Erythroblast (primary cell): ENCODE results near the gene GALNT18.

Experiments used
- DNase-seq, 2 experiments: peaks; one replicate each; lab custom pipeline; 2025; lab: John Stamatoyannopoulos, UW
- GATA1 ChIP-seq: IDR thresholded peaks from 2 replicates; pipeline ENCODE4 v1.6.1; 2011; ENCODE audit warnings: low read depth, mild to moderate bottlenecking, control low read depth, low read length, moderate library complexity
- POLR2A ChIP-seq: IDR thresholded peaks from 2 replicates; pipeline ENCODE4 v1.6.1; 2011; ENCODE audit warnings: mild to moderate bottlenecking, low read length

The GALNT18 gene

DNA sequence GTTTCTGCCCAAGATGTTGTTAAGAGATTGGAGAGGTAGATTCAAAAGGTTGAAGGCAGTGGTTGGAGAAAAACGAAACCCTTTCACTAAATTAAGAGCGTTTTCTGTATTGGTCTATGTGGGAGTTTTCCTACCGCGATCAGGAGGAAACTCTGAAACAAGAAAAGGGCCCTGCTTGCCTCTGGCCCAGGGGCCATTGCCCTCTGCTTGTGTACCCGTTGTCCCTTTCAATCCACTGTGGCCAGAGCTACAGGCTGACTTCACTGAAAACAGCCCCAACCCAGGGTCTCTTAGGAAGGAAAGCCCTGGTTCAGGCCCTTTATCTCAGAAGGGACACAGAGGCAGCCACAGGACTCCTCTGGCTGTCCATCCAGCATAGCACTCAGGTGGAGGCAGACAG lies 367.8 kb downstream of the GALNT18 start:
- no peak for TF ChIP-seq GATA1
- no peak for TF ChIP-seq POLR2A
- DNase-seq, result no peak

DNA sequence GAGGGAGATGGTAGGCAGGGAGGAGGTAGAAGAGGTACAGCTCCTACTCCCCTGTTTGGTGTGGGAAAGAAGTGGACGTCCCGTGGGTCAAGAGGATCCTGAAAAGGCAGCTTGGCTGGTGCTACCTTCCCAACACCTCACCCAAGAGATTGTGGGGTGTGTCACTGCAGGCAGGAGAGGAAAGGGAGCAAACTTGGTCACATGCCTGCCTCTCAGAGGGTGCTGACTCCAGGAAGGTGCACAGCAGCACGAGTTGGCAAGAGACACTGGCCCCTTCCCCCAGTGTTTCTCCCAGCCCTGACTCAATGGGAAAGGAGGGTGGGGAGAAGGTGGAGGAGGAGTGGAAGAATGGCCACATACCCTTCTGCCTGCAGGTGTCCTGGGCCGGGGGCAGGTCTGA lies 368.3 kb downstream of the GALNT18 start:
- TF ChIP-seq GATA1, result no peak
- TF ChIP-seq POLR2A, result no peak
- DNase-seq, result no peak

DNA sequence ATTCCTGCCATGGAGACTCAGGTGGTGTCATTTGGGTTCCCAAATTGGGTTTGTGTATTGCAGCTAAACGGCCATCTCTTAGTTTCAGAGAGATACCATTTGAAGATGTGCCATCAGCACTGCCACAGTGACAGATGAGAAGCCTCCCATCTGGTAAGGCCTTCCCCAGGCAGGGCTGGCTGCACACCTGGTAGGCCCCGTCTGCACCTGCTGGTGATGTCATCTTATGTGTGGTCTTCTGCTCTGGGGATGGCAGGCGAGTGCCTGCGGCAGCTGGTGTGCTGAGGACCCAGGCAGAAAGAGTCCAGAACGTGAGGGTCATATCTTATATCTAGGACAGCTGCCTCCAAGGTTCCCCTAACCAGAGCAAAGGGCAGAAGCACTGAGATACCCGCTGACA lies 369.4 kb downstream of the GALNT18 start:
- TF ChIP-seq POLR2A (no peak), GATA1 (no peak)
- no peak for DNase-seq

DNA sequence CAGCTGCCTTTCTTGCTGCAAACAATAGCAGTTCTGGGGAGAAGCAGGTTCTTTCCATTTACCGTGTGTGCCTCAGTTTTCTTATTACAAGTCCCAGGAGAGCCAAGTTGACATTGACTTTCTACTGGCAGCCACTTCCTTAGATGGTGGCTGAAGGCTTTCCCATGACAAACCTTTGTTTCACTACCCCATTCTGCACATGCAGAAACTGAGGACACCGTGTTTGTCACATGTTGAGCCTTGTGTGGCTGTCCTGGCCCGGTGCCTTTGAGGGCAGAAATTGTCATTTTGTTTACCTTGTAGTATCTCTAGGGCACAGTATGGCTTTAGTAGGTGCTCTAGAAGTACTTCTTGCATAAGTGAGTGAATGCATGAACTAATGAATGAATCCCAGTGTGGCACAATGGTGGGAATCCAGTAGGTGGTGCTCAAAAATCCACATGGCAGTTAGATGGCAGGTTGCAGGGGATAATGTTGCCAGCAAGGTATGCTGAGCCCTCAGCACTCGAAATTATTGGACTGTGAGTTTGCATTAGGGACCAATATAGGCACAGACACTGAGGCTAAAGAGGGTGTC lies 370.3 kb downstream of the GALNT18 start:
- no peak for DNase-seq
- TF ChIP-seq GATA1 (no peak), POLR2A (no peak)

DNA sequence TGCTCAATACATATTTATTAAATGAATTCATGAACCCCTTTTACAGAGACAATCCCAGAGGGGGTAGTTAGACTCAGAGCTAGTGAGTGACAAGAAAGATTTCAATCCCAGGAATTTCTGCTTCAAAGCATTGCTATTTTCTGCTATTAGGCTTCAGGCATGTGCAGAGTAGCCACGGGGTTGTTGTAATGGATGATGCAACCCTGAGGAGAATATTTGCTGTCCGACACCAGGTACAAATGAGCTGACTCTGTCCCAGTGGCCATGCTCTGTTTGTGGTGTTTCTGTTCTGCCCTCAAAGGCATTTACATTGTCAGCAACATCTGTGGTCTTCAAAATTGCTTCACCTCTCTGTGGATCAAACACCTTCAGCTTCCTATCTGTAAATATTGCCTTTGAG lies 371.3 kb downstream of the GALNT18 start:
- TF ChIP-seq GATA1, result no peak
- no peak for DNase-seq

DNA sequence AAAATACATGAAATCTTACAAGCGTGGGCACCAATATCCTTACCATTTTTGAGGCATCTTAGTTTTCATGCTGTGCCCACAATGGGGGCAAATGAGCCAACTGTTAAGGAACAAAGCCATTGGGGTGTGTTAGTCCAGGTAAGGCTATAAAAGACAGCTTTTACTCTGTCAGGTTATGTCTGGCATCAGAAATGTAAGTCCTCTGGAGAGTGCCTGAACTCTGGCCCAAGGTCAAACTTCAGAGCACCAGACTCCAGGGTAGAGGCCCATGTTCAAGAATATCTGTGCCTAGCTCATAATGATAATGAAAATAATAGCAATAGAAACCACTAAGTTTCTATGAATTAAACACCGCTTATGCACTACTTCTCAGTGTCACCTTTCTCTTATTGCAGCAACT lies 374.2 kb downstream of the GALNT18 start:
- no peak for DNase-seq
- TF ChIP-seq POLR2A (no peak), GATA1 (no peak)

DNA sequence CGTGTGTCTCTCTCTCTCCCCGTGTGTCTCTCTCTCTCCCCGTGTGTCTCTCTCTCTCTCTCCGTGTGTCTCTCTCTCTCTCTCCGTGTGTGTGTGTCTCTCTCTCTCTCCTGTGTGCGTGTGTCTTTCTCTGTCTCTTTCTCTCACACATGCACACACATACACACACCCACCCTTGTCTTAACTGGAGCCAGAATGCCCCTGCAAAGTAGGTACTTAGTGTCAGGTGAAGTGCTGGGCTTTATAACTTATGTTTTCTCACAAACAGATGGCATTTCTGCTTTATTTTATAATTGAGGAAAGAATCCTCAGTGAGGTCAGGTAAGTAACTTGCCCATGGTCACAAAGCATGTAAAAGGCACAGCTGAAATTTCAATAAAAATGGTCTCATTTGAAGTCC lies 374.7 kb downstream of the GALNT18 start:
- peak; percentile 16 to 39 for DNase-seq
- no peak for TF ChIP-seq GATA1
- no peak for TF ChIP-seq POLR2A

DNA sequence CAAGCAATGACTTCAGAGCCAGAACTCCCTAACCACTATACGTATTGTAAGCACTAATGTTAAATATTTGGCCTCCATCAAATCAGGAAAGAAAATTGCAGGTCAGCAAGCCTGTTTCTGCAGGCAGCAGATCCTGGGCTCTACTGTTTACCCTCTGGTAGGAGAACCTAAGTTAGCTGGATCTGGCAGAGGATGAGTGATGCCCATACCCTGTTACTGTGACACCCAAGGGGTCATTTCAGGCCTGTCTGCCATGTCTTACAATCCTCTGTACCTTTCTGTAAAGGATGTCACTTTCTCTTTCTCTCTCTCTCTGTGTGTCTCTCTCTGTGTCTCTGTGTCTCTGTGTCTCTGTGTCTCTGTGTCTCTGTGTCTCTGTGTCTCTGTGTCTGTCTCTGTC lies 375.6 kb downstream of the GALNT18 start:
- TF ChIP-seq POLR2A (no peak), GATA1 (no peak)
- no peak for DNase-seq

DNA sequence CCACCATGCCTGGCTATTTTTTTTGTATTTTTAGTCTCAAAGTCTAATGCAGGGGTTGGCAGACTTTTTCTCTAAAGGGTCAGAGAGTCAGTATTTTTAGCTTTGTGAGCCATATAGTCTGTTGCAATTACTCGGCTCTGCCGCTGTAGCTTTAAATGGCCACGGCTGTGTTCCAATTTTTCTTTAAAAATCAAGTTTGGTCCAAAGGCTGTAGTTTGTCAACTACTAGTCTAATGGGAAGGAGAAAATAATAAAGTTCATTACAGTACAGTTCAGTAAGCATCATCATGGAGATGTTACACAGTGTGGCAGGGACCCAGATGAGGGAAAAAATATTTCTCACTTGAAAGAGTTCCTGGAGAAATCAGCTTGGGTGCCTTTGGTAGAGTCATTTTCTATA lies 376.4 kb downstream of the GALNT18 start:
- TF ChIP-seq GATA1 (no peak), POLR2A (no peak)
- DNase-seq, result no peak

DNA sequence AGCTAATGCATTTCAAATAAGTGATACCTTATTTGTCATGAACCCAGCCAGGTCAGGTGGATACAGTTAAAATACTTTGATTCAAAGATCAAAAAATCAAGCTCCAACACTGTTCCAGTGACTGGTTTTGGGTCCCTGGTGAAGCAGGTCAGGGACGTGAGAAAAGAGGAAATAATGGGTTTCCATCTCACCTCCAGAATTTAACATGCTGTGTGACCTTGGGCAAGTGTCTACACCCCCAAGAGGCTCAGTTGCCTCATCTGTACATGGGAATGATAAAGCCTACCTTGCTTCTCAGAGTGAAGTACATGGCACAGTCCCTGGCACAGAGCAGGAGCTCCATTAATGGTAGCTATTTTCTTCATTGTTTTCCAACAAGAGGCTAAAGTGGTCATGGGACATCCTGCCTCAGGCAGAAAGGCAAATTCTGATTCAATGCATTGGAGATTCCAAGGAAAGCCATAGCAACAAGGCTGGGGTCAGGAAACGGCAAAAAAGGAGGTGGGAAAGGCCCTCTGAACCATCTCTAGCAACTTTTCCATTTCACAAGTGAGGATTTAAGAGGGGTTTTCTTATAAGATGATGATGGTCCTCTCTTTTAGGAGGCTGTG lies 377.2 kb downstream of the GALNT18 start:
- TF ChIP-seq GATA1 (no peak), POLR2A (no peak)
- no peak for DNase-seq

DNA sequence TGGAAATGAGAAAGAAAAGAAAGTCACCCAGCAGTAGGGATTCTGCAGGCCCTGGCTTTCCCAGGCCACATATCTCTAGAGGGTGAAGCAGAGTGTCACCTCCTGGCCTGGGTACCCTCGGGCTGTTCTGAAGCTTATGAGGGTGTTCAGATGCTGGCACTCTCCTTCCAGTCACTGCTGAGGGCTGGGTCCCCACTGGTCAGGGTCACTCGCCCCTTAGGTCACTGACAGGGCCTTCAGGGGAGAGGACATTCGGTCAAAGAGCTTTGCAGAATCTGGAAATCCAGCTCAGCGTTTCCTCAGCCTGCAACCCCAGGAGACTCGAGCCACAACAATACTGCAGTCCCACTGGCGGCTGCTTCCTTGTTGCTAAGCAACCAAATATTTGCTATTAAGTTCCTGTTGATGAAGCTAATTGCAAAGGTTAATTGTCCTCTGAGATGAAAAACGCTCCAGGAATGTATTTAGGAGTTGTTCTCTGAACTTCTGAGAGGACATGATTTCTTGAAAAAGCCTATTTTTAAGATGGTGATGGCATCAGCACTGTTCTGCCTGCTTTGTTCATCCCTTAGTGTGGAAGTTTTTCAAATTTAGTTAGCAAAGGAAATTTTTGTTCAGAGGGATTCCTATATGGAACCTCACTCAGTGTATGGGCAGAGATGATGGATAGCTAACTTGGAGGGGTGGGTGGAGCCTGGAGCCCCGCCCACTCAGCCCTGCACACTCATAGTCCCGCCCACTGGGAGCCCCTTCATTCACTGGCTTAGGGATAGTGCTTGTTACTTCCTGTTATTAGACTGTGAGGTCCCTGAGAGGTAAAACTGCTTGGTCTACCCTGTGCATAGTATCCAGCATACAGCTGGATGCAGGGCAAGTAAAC lies 378.0 kb downstream of the GALNT18 start:
- no peak for TF ChIP-seq GATA1
- TF ChIP-seq POLR2A, result no peak
- peak in 1 of 2 experiments; percentile 22 for DNase-seq

DNA sequence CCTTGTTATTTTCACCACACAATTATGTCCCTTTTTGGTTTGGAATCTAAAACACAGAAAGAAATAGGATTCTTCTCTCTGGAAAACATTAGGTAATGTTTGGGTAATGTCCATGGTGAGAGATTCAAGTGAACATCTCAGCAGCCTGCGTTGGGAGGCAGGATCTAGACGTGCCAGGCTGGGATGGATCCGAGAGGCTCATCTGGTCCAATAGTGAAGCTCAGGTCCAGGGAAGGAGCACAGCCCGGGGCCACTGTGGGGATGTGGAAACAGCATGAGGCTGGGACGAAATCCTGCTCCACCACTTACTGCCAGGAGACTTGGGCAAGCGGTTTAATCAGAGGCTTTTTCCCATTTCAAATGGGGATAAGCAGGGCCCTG lies 378.6 kb downstream of the GALNT18 start:
- no peak for DNase-seq
- TF ChIP-seq GATA1 (no peak), POLR2A (no peak)

DNA sequence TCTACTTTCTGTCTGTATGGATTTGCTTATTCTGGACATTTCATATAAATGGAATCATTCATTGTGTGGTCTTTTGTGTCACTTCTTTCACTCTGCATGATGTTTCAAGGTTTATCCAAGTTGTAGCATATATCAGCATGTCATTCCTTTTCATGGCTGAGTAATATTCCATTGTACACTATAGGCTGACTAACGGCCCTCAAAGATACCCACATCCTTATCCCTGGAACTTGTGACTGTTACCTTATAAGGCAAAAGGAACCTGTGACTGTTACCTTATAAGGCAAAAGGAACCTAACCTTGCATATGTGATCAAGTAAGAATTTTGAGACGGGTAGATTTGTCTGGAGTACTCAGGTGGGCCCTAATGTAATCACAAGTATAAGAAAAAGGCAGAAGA lies 380.5 kb downstream of the GALNT18 start:
- no peak for DNase-seq

DNA sequence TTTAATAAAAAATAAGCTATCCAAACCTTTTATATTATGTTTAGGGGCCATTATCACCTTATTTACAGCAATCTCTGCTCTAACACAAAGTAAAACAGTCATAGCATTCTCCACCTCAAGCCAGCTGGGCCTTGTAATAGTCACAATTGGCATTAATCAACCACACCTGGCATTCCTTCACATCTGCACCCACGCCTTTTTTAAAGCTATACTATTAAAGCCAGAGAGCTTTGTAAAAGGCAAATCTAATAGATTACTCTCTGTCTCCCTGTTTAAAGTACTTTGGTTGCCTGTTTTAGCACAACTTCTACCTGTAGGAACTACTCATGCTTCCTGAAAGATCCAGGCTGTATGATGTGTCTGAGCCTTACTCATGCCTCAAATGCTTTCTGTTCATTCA lies 381.8 kb downstream of the GALNT18 start:
- no peak for DNase-seq
- TF ChIP-seq GATA1 (no peak), POLR2A (no peak)

More for the DNA sequence above, 380.5 kb downstream of the GALNT18 start:
- TF ChIP-seq GATA1 (no peak), POLR2A (no peak)
